H1 (cell line): ENCODE measurements around the gene DPEP1. TPM values are rescaled to one million over a fixed set of nuclear protein-coding genes. Genes with fewer than 3 reads are reported as not detected.

Experiments used
- CTCF ChIA-PET: fragments of 300-600 bp; sonication (Branson Sonifier 250); formaldehyde crosslinking; loops from one replicate; lab custom pipeline; 2021; ENCODE audit not compliant: partially characterized antibody; lab: Charles Lee
- POLR2A ChIA-PET: fragments of 300-600 bp; sonication (Branson Sonifier 250); formaldehyde crosslinking; loops from one replicate; lab custom pipeline; 2021; ENCODE audit warnings: inconsistent platforms; ENCODE audit not compliant: partially characterized antibody; lab: Charles Lee
- DNase-seq, 2 experiments: peaks; one replicate each; pipeline versions ENCODE4 v3.0.0 to v3.0.0-alpha.2; 2010 to 2022; ENCODE audit warnings: low spot score in 2 of 2, low read depth in 1 of 2, mixed read lengths in 1 of 2
- FAIRE-seq: peaks from 2 replicates; lab custom pipeline; 2011; peaks lifted over from hg19 to GRCh38; lab: Jason Lieb, UNC
- H2AFZ ChIP-seq: 2 replicates; pipeline ENCODE4 v1.8.1; 2012; ENCODE audit warnings: low read length, inconsistent platforms
- H2AK5ac ChIP-seq: 2 replicates; pipeline ENCODE4 v1.6.1; 2013; ENCODE audit warnings: low read depth, low read length
- H2BK120ac ChIP-seq: replicated peaks from 2 replicates; pipeline ENCODE3; 2013; ENCODE audit warnings: low read depth, low read length, inconsistent platforms
- H2BK12ac ChIP-seq: 2 replicates; pipeline ENCODE4 v1.6.1; 2013; ENCODE audit warnings: low read depth, low read length
- H2BK15ac ChIP-seq: 2 replicates; pipeline ENCODE4 v1.6.1; 2013; ENCODE audit warnings: low read length
- H2BK20ac ChIP-seq: 2 replicates; pipeline ENCODE4 v1.6.1; 2013; ENCODE audit warnings: low read length
- H2BK5ac ChIP-seq: 2 replicates; pipeline ENCODE4 v1.6.1; 2013; ENCODE audit warnings: low read depth, low read length
- H3K14ac ChIP-seq: 2 replicates; pipeline ENCODE4 v1.6.1; 2013; ENCODE audit warnings: inconsistent platforms; ENCODE audit not compliant: insufficient read length
- H3K18ac ChIP-seq: 2 replicates; pipeline ENCODE4 v1.6.1; 2013; ENCODE audit warnings: low read length; ENCODE audit errors: extremely low read depth
- H3K23ac ChIP-seq: 2 replicates; pipeline ENCODE4 v1.6.1; 2013; ENCODE audit warnings: inconsistent platforms; ENCODE audit not compliant: insufficient read length
- H3K23me2 ChIP-seq: 2 replicates; pipeline ENCODE4 v1.6.1; 2013; ENCODE audit warnings: low read depth, low read length
- H3K27ac ChIP-seq: 2 replicates; pipeline ENCODE4 v1.6.1; 2011; ENCODE audit warnings: low read depth, low read length, inconsistent platforms
- H3K27me3 ChIP-seq, 4 experiments: replicated peaks in 1 of 4; 1 replicate in 1 of 4; 2 replicates in 3 of 4; pipeline versions ENCODE4 v1.6.1 to v1.8.1; 2011 to 2013; ENCODE audit warnings: low read length in 3 of 4, mild to moderate bottlenecking in 3 of 4, inconsistent platforms in 2 of 4, mixed read lengths in 2 of 4, moderate library complexity in 1 of 4; ENCODE audit not compliant: control insufficient read depth in 3 of 4, insufficient read depth in 3 of 4; ENCODE audit errors: extremely low read depth in 1 of 4
- H3K36me3 ChIP-seq, 4 experiments: 2 replicates each; pipeline versions ENCODE4 v1.6.1 to v1.8.1; 2011 to 2013; ENCODE audit warnings: mild to moderate bottlenecking in 4 of 4, low read length in 3 of 4, moderate library complexity in 2 of 4, control low read depth in 1 of 4, inconsistent platforms in 1 of 4; ENCODE audit not compliant: insufficient read depth in 4 of 4, control insufficient read depth in 2 of 4
- H3K4ac ChIP-seq: replicated peaks from 2 replicates; pipeline ENCODE3; 2013; ENCODE audit warnings: low read length, low read depth, mixed read lengths, inconsistent platforms; ENCODE audit not compliant: insufficient read length
- H3K4me1 ChIP-seq, 4 experiments: replicated peaks in 1 of 4; 1 replicate in 1 of 4; 2 replicates in 3 of 4; pipeline versions ENCODE4 v1.6.1 to v1.8.1; 2011 to 2013; ENCODE audit warnings: low read length in 3 of 4, inconsistent platforms in 2 of 4, mixed read lengths in 1 of 4; ENCODE audit not compliant: insufficient read depth in 4 of 4, control insufficient read depth in 3 of 4
- H3K4me2 ChIP-seq, 2 experiments: 2 replicates each; pipeline versions ENCODE4 v1.6.1 to v1.8.1; 2011 to 2013; ENCODE audit warnings: low read depth in 2 of 2, low read length in 2 of 2, control low read depth in 1 of 2, inconsistent platforms in 1 of 2, mild to moderate bottlenecking in 1 of 2; ENCODE audit not compliant: insufficient read depth in 1 of 2
- H3K4me3 ChIP-seq, 4 experiments: fragments of 200-600, 300-600 bp in 1 of 4; sonication (generic), shearing (Covaris generic), sonication (Bioruptor Twin) in 1 of 4; 2 replicates each; pipeline versions ENCODE4 v1.5.1 to v1.8.1; 2011 to 2016; ENCODE audit warnings: low read length in 4 of 4, low read depth in 3 of 4, control low read depth in 2 of 4, inconsistent platforms in 2 of 4, mild to moderate bottlenecking in 2 of 4, mixed read lengths in 1 of 4, moderate library complexity in 1 of 4; ENCODE audit not compliant: insufficient read depth in 2 of 4; ENCODE audit errors: extremely low read depth in 1 of 4
- H3K56ac ChIP-seq: replicated peaks from 2 replicates; pipeline ENCODE3; 2013; ENCODE audit warnings: low read depth, mild to moderate bottlenecking, mixed read lengths, low read length, inconsistent platforms; ENCODE audit not compliant: insufficient read length
- H3K79me1 ChIP-seq: 2 replicates; pipeline ENCODE4 v1.6.1; 2013; ENCODE audit warnings: low read depth, low read length, control low read depth
- H3K79me2 ChIP-seq, 2 experiments: 2 replicates each; pipeline versions ENCODE4 v1.6.1 to v1.8.1; 2012 to 2013; ENCODE audit warnings: low read length in 2 of 2, mild to moderate bottlenecking in 2 of 2, inconsistent platforms in 1 of 2; ENCODE audit not compliant: insufficient read depth in 2 of 2, control insufficient read depth in 1 of 2
- H3K9ac ChIP-seq, 4 experiments: replicated peaks in 1 of 4; 1 replicate in 1 of 4; 2 replicates in 3 of 4; pipeline versions ENCODE4 v1.6.1 to v1.8.1; 2011 to 2013; ENCODE audit warnings: low read depth in 3 of 4, low read length in 3 of 4, control low read depth in 2 of 4, mild to moderate bottlenecking in 2 of 4, moderate library complexity in 2 of 4, inconsistent platforms in 1 of 4; ENCODE audit errors: extremely low read depth in 1 of 4
- H3K9me3 ChIP-seq, 2 experiments: 2 replicates each; pipeline versions ENCODE4 v1.6.1 to v1.8.1; 2012 to 2013; ENCODE audit warnings: mild to moderate bottlenecking in 2 of 2, moderate library complexity in 2 of 2, control low read depth in 1 of 2, inconsistent platforms in 1 of 2, low read depth in 1 of 2, low read length in 1 of 2, mixed read lengths in 1 of 2; ENCODE audit not compliant: insufficient read depth in 2 of 2
- H4K20me1 ChIP-seq, 2 experiments: replicated peaks in 1 of 2; 2 replicates each; pipeline versions ENCODE3 to v1.8.1; 2011 to 2013; ENCODE audit warnings: inconsistent platforms in 2 of 2, low read length in 2 of 2, mild to moderate bottlenecking in 1 of 2; ENCODE audit not compliant: insufficient read depth in 2 of 2, control insufficient read depth in 1 of 2
- H4K5ac ChIP-seq: 2 replicates; pipeline ENCODE4 v1.6.1; 2013; ENCODE audit warnings: low read length, low read depth, mixed read lengths, inconsistent platforms; ENCODE audit not compliant: insufficient read length
- H4K8ac ChIP-seq: 2 replicates; pipeline ENCODE4 v1.8.0; 2013; ENCODE audit warnings: mild to moderate bottlenecking, moderate library complexity, low read length, inconsistent platforms; ENCODE audit not compliant: insufficient read depth; ENCODE audit errors: extremely low read depth
- H4K91ac ChIP-seq: replicated peaks from 2 replicates; pipeline ENCODE3; 2013; ENCODE audit warnings: low read length, mixed read lengths, inconsistent platforms; ENCODE audit not compliant: insufficient read length
- BACH1 ChIP-seq: IDR thresholded peaks from 2 replicates; pipeline ENCODE4 v1.6.1; 2012; ENCODE audit warnings: low read length, improper control_type of control experiment
- BCL11A ChIP-seq, 2 experiments: IDR thresholded peaks; one replicate each; pipeline ENCODE4 v1.6.1; 2011; ENCODE audit warnings: low read depth in 2 of 2, low read length in 2 of 2, mild to moderate bottlenecking in 2 of 2
- CBX5 ChIP-seq: fragments of 300-800, 300-1000 bp; sonication (generic); IDR thresholded peaks from 2 replicates; pipeline ENCODE4 v1.7.1; 2016; ENCODE audit warnings: antibody characterized with exemption, low read length, low read depth
- CHD1 ChIP-seq: IDR thresholded peaks from 2 replicates; pipeline ENCODE4 v1.6.1; 2012; ENCODE audit warnings: low read depth, low read length, improper control_type of control experiment
- CREB1 ChIP-seq: IDR thresholded peaks from 2 replicates; pipeline ENCODE4 v1.6.1; 2012; ENCODE audit warnings: inconsistent platforms
- JUN ChIP-seq: IDR thresholded peaks from 2 replicates; pipeline ENCODE4 v1.6.1; 2011; ENCODE audit warnings: low read depth, mild to moderate bottlenecking, improper control_type of control experiment, low read length
- KDM1A ChIP-seq: fragments of 200-600, 300-600 bp; sonication (generic); IDR thresholded peaks from 2 replicates; pipeline ENCODE4 v1.7.1; 2016; ENCODE audit warnings: mild to moderate bottlenecking, low read length, borderline replicate concordance
- MAFK ChIP-seq: IDR thresholded peaks from 2 replicates; pipeline ENCODE4 v1.6.1; 2012; ENCODE audit warnings: low read depth, mild to moderate bottlenecking, improper control_type of control experiment, low read length
- NRF1 ChIP-seq: IDR thresholded peaks from 2 replicates; pipeline ENCODE4 v1.6.1; 2011; ENCODE audit warnings: mild to moderate bottlenecking, low read depth, low read length, improper control_type of control experiment
- POLR2A ChIP-seq, 2 experiments: IDR thresholded peaks; 1 replicate in 1 of 2; 2 replicates in 1 of 2; pipeline ENCODE4 v1.6.1; 2011; ENCODE audit warnings: low read depth in 2 of 2, low read length in 2 of 2, mild to moderate bottlenecking in 2 of 2; ENCODE audit errors: control extremely low read depth in 1 of 2
- SUZ12 ChIP-seq: fragments of 200-600 bp; sonication (generic); IDR thresholded peaks from 2 replicates; pipeline ENCODE4 v1.6.1; 2012; ENCODE audit warnings: mild to moderate bottlenecking, inconsistent platforms, low read length, moderate library complexity, mixed read lengths
- TCF12 ChIP-seq: IDR thresholded peaks from 2 replicates; pipeline ENCODE4 v1.6.1; 2011; ENCODE audit warnings: low read depth, mild to moderate bottlenecking, low read length
- USF2 ChIP-seq: IDR thresholded peaks from 2 replicates; pipeline ENCODE4 v1.6.1; 2011; ENCODE audit warnings: low read length, improper control_type of control experiment
- YY1 ChIP-seq: IDR thresholded peaks from 2 replicates; pipeline ENCODE4 v1.6.1; 2011; ENCODE audit warnings: low read depth, mild to moderate bottlenecking, low read length
- WGBS, 2 experiments: shearing (Covaris generic) in 1 of 2; methylation state at CpG; one replicate each; pipeline versions ENCODE4 v1.1.6 to v1.1.7; 2013 to 2015; ENCODE audit warnings: low lambda C conversion rate in 2 of 2, mixed read lengths in 2 of 2, inconsistent platforms in 1 of 2, low coverage in 1 of 2, missing lambda C conversion rate in 1 of 2; ENCODE audit not compliant: insufficient replicate concordance in 2 of 2, insufficient coverage in 1 of 2, insufficient read length in 1 of 2; ENCODE audit errors: extremely low coverage in 1 of 2, missing lambda C conversion rate in 1 of 2; 5-methylcytosine and 5-hydroxymethylcytosine counted together
- polyA plus RNA-seq, 7 experiments: library from polyadenylated mRNA; depleted of rRNA in 3 of 7; stranded (reverse) in 5 of 7; unstranded in 2 of 7; fragments of >200 nt in 5 of 7; fragments of 200-250 nt in 2 of 7; gene quantifications; 1 replicate in 5 of 7; 2 replicates in 1 of 7; 4 replicates in 1 of 7; pipeline versions ENCODE4 v1.2.1 to v1.2.3, GENCODE V29; 2011 to 2013; ENCODE audit warnings: missing spikeins in 2 of 7, mixed read lengths in 2 of 7
- total RNA-seq: library from RNA; stranded (reverse); fragmentation: NEBNext Ultra II Directional; extraction: Animal tissue kit (Norgen Biotek cat#: 25700); gene quantifications from 2 replicates; pipeline ENCODE4 v1.2.1, GENCODE V29; 2021

The DPEP1 gene
- total and polyA plus RNA-seq, 2 of the 8 experiments (the other 6 are each of a cell fraction or from before 2014, with no cell fraction given), result 2.8 to 3.1 TPM

- 0 out of 2 replicates have a peak overlapping the region, but pooled peaks have one; percentile 72 for H2BK15ac ChIP-seq
- H3K14ac ChIP-seq, result no peak overlapping the region
- no peak overlapping the region for H3K9ac ChIP-seq
- H3K79me2 ChIP-seq, result no peaks in the 10 kb centered on the region
- CTCF ChIA-PET, result interaction anchor here (0.9 to 5.1 kb wide), 8 partner anchors 11 to 53 kb away, joined by 3 to 46 read pairs (median 6); no protein-coding TSS in a partner anchor
- H3K4me3 ChIP-seq, result no peak overlapping the region
- H2AFZ ChIP-seq, result no peak overlapping the region
- no peak overlapping the region for H4K91ac ChIP-seq
- no peak overlapping the region for H2BK5ac ChIP-seq
- DNase-seq (no peak), FAIRE-seq (no peak)
- H3K18ac ChIP-seq, result no peak overlapping the region
- H3K9me3 ChIP-seq, result no peaks in the 10 kb centered on the region
- no peak overlapping the region for H3K23ac ChIP-seq
- H4K5ac ChIP-seq, result no peak overlapping the region
- no peak overlapping the region for H3K4ac ChIP-seq
- no peaks in the 10 kb centered on the region for H3K36me3 ChIP-seq
- no peaks in the 10 kb centered on the region; a peak in 2 of 7 replicates for H3K27me3 ChIP-seq
- H4K8ac ChIP-seq, result peak overlapping the region; percentile 3; the same call in 1 of the 2 replicates
- WGBS, 2 experiments, result 68% methylated on average over 6 of the region's 6 CpGs; no CpG with 5 or more reads in 1 of the 2 experiments
- H3K23me2 ChIP-seq, result no peaks in the 10 kb centered on the region
- H3K4me2 ChIP-seq, result no peak overlapping the region
- no peak overlapping the region for H3K56ac ChIP-seq
- H2BK120ac ChIP-seq, result no peak overlapping the region
- no peaks in the 10 kb centered on the region; the same call in 1 of the 2 replicates for H3K79me1 ChIP-seq
- H4K20me1 ChIP-seq, result no peaks in the 10 kb centered on the region
- H2AK5ac ChIP-seq, result peak overlapping the region; percentile 65; the same call in 1 of the 2 replicates
- peak overlapping the region; percentile 61; the same call in 1 of the 2 replicates for H2BK20ac ChIP-seq
- POLR2A ChIA-PET, result interaction anchor here (3.5 kb wide), 1 partner anchor 52 kb away, joined by 21 read pairs; no protein-coding TSS in a partner anchor
- no peak overlapping the region for H3K27ac ChIP-seq
- H2BK12ac ChIP-seq, result peak overlapping the region; percentile 94; the same call in 1 of the 2 replicates
- peaks cover 0 to 19% (median 5%) of the 10 kb centered on the region in 4 experiments; a peak in 5 of 7 replicates for H3K4me1 ChIP-seq
- TF ChIP-seq JUN (no peak), TCF12 (no peak), USF2 (no peak), KDM1A (no peak), POLR2A (IDR thresholded peaks at IDR 0.05; ENCODE audit: control extremely low read depth in 1 of 2, low read depth in 2 of 2, low read length in 2 of 2) (no peak), CBX5 (no peak), BCL11A (IDR thresholded peaks at IDR 0.05; ENCODE audit: low read depth in 2 of 2, low read length in 2 of 2) (no peak), NRF1 (no peak), SUZ12 (no peak), MAFK (no peak), BACH1 (no peak), CREB1 (no peak), YY1 (no peak), CHD1 (no peak)
Observed at GRCh38 chr16:89617036-89617435, 3.6 kb downstream of the DPEP1 start.
